Measurements from ENCODE around the gene THG1L. TPM values are rescaled to one million over a fixed set of nuclear protein-coding genes. Genes with fewer than 3 reads are reported as not detected.

The THG1L gene
- total RNA-seq, 1 experiment from 2014 or later, result 36.2 TPM

DNA sequence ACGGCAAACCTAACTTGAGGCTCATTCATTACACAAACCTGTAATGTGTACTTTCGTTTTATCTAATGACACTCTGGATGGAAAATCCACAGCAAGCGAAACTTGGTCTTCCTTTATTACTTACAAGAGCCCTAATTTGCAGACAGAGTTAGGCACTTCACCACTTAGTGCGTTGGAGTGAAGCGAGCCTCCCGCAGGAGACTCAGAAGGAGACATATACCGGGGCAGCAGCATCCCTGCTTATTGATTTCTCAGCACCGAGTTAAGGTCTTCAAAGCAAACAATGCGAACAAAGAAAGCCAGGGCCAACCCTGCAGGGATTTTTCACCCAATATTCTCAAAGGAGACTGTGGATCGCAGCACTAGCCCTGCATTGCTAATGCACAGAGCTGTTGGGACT lies 40.9 kb downstream of the THG1L start:
- no peak overlapping the region for H3K4me3 ChIP-seq
- no peaks in the 10 kb centered on the region for H3K27me3 ChIP-seq
- DNase-seq, result no peak
- H3K36me3 ChIP-seq, result no peaks in the 10 kb centered on the region
- no peaks in the 10 kb centered on the region; the same call in 1 of the 2 replicates for H3K9me3 ChIP-seq

DNA sequence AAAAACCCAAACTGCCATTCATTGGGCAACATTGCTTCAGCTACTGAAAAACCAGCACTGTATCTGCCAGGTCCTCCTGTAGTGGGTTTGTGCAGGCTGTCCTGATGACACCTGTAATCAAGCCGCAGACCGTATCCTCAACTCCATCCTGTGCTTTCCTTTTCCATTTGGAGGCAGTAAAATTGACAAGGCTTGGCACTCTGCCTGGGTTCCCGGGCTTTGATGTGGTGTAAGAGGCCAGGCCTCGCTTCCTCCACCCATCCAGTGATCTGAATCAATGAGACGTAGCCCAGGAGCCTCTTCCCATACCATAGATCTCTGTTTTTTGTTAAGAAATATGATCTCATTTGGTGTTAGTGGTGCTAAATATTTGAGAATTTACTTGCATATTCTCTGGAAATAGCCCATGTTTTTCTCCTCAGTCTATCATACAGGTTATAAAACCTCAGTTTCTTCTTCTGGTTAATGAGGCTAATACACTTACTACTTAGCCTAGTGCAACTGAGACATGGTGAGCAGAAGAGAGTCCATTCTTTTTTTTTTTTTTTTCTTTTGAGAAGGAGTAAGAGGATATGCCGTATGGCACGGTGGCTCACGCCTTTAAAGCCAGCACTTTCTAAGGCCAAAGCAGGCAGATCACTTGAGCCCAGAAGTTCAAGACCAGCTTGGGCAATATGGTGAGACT lies 47.0 kb downstream of the THG1L start:
- peak; percentile 25 for DNase-seq
- no peaks in the 10 kb centered on the region for H3K9me3 ChIP-seq
- no peak overlapping the region for H3K4me3 ChIP-seq
- no peaks in the 10 kb centered on the region for H3K27me3 ChIP-seq
- H3K36me3 ChIP-seq, result peaks cover 2% of the 10 kb centered on the region; the same call in 1 of the 2 replicates

DNA sequence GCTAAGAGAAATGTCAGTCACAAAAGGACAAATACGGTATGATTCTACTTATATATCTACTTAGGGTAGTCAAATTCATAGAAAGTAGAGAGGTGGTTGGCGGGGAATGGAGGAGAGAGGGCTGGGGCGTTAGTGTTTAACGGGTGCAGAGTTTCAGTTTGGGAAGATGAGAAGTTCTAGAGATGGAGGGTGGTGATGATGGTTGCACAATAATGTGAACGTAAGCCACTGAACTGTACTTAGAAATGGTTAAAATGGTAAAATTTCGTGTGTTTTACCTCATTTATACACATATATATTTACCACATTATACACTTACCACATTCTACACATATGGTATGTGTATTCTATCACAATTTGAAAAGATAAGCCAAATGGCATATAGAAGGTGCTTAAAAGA lies 48.0 kb downstream of the THG1L start:
- peaks cover 11% of the 10 kb centered on the region for H3K36me3 ChIP-seq
- H3K4me3 ChIP-seq, result no peak overlapping the region
- DNase-seq, result no peak
- H3K9me3 ChIP-seq, result no peaks in the 10 kb centered on the region
- H3K27me3 ChIP-seq, result no peaks in the 10 kb centered on the region

DNA sequence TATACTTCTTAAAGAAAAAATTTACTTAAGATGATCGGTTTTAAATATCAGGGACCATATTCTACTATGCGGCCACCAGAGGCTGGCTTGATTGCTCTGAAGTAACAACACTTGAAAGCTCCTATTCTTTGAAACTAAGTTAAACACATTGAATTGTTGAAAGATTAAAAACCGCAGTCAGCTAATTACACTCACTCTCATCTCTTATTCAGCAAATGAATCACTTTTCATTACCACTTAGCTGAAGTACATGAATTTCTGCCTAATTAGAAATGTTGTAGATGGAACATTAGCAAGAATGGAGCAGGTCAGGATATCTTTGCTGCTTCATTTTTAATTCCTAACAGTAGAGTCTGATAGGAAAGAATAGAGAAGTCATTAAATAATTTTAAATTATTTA lies 54.6 kb downstream of the THG1L start:
- peaks cover 63% of the 10 kb centered on the region for H3K36me3 ChIP-seq
- no peak overlapping the region for H3K4me3 ChIP-seq
- H3K27me3 ChIP-seq, result no peaks in the 10 kb centered on the region
- DNase-seq, result no peak
- no peaks in the 10 kb centered on the region for H3K9me3 ChIP-seq

Other genes starting within 250 kb of the THG1L start
- 10.6 and 16.4 TPM in 2 replicates for gene ADAM19, start 155.6 kb upstream of the THG1L start, total RNA-seq (2014; rRNA removed; shearing (Covaris generic); ENCODE audit: low replicate concordance)
- gene SOX30, start 79.0 kb upstream of the THG1L start, total RNA-seq (2014; rRNA removed; shearing (Covaris generic); ENCODE audit: low replicate concordance), result not detected in 2 replicates
- not detected in 2 replicates for gene C5orf52, start 59.9 kb upstream of the THG1L start, total RNA-seq (2014; rRNA removed; shearing (Covaris generic); ENCODE audit: low replicate concordance)
- 3.9 and 4.3 TPM in 2 replicates for gene LSM11, start 12.3 kb downstream of the THG1L start, total RNA-seq (2014; rRNA removed; shearing (Covaris generic); ENCODE audit: low replicate concordance)
- gene CLINT1, start 127.7 kb downstream of the THG1L start, total RNA-seq (2014; rRNA removed; shearing (Covaris generic); ENCODE audit: low replicate concordance), result 137 and 502 TPM in 2 replicates